ENCODE measurements around the gene SETBP1. TPM values are rescaled to one million over a fixed set of nuclear protein-coding genes. Genes with fewer than 3 reads are reported as not detected.
A peak's percentile ranks its signal among the peaks of the same experiment; 100 is the strongest.

SETBP1 gene
- total and polyA plus RNA-seq, 2 of the 13 experiments (the other 11 are each of a cell fraction or from before 2014, with no cell fraction given), result 0.18 to 0.65 TPM

DNA sequence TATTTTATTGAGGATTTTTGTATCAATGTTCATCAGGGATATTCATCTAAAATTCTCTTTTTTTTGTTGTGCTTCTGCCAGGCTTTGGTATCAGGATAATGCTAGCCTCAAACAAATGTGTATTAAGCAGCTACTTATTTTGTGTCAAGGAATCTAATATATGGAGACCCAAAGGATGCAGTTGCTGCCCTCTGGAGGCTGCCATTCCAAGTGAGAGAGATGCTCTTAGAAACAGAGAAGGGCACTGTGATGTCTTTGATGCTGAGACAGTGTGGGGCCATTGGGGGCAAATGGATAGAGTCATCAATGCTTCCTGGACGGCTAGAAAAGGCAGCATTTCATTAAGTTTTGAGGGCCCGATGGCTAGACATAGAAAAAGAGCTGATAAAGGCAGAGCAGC, 292.6 kb downstream of the SETBP1 start:
- FAIRE-seq, result no peak
- Histone ChIP-seq H3K36me3 (replicated peaks in 1 of 2; ENCODE audit: control insufficient read depth in 1 of 2, insufficient read depth in 2 of 2, low read length in 2 of 2) (no peaks in the 10 kb centered on the region), H3K4me1 (ENCODE audit: insufficient read depth, low read length) (no peaks in the 10 kb centered on the region), H3K9me3 (ENCODE audit: low read length) (no peaks in the 10 kb centered on the region), H4K20me1 (ENCODE audit: insufficient read depth, low read length) (no peaks in the 10 kb centered on the region), H3K79me2 (ENCODE audit: insufficient read depth, low read length) (no peaks in the 10 kb centered on the region), H2AFZ (ENCODE audit: low read length) (no peak overlapping the region), H3K9ac (ENCODE audit: insufficient read depth, low read depth, low read length) (no peak overlapping the region), H3K27ac (ENCODE audit: extremely low read length, insufficient read depth, low read length) (no peak overlapping the region), H3K4me3 (replicated peaks in 1 of 3; ENCODE audit: insufficient read depth in 1 of 3, low read depth in 2 of 3, low read length in 3 of 3) (no peak overlapping the region), H3K4me2 (ENCODE audit: low read depth, low read length) (no peak overlapping the region), H3K27me3 (ENCODE audit: control insufficient read depth in 1 of 2, insufficient read depth in 2 of 2, low read length in 2 of 2) (no peaks in the 10 kb centered on the region; a peak in 1 of 5 replicates)
- no peak for DNase-seq (ENCODE audit: low spot score)
- intact Hi-C loops (cut with micrococcal nuclease; ENCODE audit: unreplicated experiment), result no loop called here
- ATAC-seq, result no peak
- BruUV-seq (replicated peaks), result no TSS peak
- ChIA-PET CTCF (ENCODE audit: low intra/inter-chr PET ratio, low total read pairs) (no interaction called here), POLR2A (no interaction called here)
- 39% methylated on average over 2 of the region's 2 CpGs for WGBS (ENCODE audit: low lambda C conversion rate)
- in situ Hi-C loops (cut with HindIII; ENCODE audit: extremely low pct_ligation_motif_present, low pct_unique_long_range_greater_than_20kb), result no loop called here
- TF ChIP-seq ZNF775 (CRISPR knock-in tag; IDR thresholded peaks at IDR 0.05; ENCODE audit: borderline replicate concordance), result no peak
- TF ChIP-seq, protein P1, sequence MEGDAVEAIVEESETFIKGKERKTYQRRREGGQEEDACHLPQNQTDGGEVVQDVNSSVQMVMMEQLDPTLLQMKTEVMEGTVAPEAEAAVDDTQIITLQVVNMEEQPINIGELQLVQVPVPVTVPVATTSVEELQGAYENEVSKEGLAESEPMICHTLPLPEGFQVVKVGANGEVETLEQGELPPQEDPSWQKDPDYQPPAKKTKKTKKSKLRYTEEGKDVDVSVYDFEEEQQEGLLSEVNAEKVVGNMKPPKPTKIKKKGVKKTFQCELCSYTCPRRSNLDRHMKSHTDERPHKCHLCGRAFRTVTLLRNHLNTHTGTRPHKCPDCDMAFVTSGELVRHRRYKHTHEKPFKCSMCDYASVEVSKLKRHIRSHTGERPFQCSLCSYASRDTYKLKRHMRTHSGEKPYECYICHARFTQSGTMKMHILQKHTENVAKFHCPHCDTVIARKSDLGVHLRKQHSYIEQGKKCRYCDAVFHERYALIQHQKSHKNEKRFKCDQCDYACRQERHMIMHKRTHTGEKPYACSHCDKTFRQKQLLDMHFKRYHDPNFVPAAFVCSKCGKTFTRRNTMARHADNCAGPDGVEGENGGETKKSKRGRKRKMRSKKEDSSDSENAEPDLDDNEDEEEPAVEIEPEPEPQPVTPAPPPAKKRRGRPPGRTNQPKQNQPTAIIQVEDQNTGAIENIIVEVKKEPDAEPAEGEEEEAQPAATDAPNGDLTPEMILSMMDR (CRISPR knock-in tag; IDR thresholded peaks at IDR 0.05), result peak; percentile 37; the same call in 1 of the 2 replicates
- TF ChIP-seq SMC3 (IDR thresholded peaks at IDR 0.05; ENCODE audit: low read length), result 0 out of 2 replicates have a peak, but pooled peaks have one; percentile 10
- TF ChIP-seq STAG1 (CRISPR knock-in tag; IDR thresholded peaks at IDR 0.05), result peak; percentile 52

DNA sequence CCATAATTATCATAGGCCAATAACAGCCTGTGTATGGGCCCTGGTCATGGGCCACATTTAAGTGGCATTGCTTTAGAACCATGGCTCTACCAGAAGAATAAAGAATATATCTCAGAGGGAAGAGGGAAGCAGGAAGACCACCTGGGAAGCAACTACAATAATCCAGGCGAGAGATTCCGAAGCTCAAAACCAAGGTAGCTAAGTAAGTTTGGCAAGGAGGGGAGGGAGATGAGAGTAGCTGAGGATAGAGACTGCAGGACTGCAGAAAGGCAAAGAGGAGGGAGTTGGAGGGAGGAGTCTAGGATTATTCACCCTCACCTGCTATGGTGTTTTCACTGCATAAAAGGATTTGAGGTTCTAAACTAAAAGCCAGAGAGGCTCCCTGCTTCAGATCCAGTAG, 293.5 kb downstream of the SETBP1 start:
- Histone ChIP-seq H2AFZ (ENCODE audit: low read length) (no peak overlapping the region), H3K9me3 (ENCODE audit: low read length) (no peaks in the 10 kb centered on the region), H3K79me2 (ENCODE audit: insufficient read depth, low read length) (no peaks in the 10 kb centered on the region), H3K4me3 (replicated peaks in 1 of 3; ENCODE audit: insufficient read depth in 1 of 3, low read depth in 2 of 3, low read length in 3 of 3) (no peak overlapping the region), H3K36me3 (replicated peaks in 1 of 2; ENCODE audit: control insufficient read depth in 1 of 2, insufficient read depth in 2 of 2, low read length in 2 of 2) (no peaks in the 10 kb centered on the region), H3K4me1 (ENCODE audit: insufficient read depth, low read length) (no peaks in the 10 kb centered on the region), H3K27ac (ENCODE audit: extremely low read length, insufficient read depth, low read length) (no peak overlapping the region), H4K20me1 (ENCODE audit: insufficient read depth, low read length) (no peaks in the 10 kb centered on the region), H3K9ac (ENCODE audit: insufficient read depth, low read depth, low read length) (no peak overlapping the region), H3K27me3 (ENCODE audit: control insufficient read depth in 1 of 2, insufficient read depth in 2 of 2, low read length in 2 of 2) (no peaks in the 10 kb centered on the region; a peak in 1 of 5 replicates), H3K4me2 (ENCODE audit: low read depth, low read length) (no peak overlapping the region)
- in situ Hi-C loops (cut with HindIII; ENCODE audit: extremely low pct_ligation_motif_present, low pct_unique_long_range_greater_than_20kb), result no loop called here
- BruUV-seq (replicated peaks), result no TSS peak
- FAIRE-seq (no peak), DNase-seq (ENCODE audit: low spot score) (no peak), ATAC-seq (no peak)
- POLR2A ChIA-PET, result no interaction called here
- 83% methylated on average over 2 of the region's 2 CpGs for WGBS (ENCODE audit: low lambda C conversion rate)
- CTCF ChIA-PET (ENCODE audit: low intra/inter-chr PET ratio, low total read pairs), result no interaction called here
- intact Hi-C loops (cut with micrococcal nuclease; ENCODE audit: unreplicated experiment), result no loop called here
- TF ChIP-seq SRSF1 (optimal IDR thresholded peaks at IDR 0.05; ENCODE audit: low read depth, low read length), result no peak
